Upper lobe of left lung (tissue), 6 donors: ENCODE measurements around the gene LSP1. TPM values are rescaled to one million over a fixed set of nuclear protein-coding genes. Genes with fewer than 3 reads are reported as not detected.

Experiments
- ATAC-seq, 2 donors: fragments of 200-7000 bp; cut with Tn5 transposase; one replicate each; pipeline ENCODE4 v1.9.1; 2022; ENCODE audit warnings: mild to moderate bottlenecking in 2 of 2, moderate library complexity in 2 of 2; ENCODE audit not compliant: low FRiP score in 2 of 2
- DNase-seq, 2 donors: peaks; one replicate each; pipeline ENCODE4 v3.0.0-alpha.2; 2019 to 2020
- H3K27ac ChIP-seq, 4 donors: fragments of 200-600 bp; sonication (generic); one replicate each; pipeline ENCODE4 v1.5.1; 2016 to 2019
- H3K27me3 ChIP-seq, 4 donors: fragments of 200-600 bp; sonication (generic); one replicate each; pipeline ENCODE4 v1.5.1; 2017 to 2019
- H3K36me3 ChIP-seq, 4 donors: fragments of 200-600 bp; sonication (generic); one replicate each; pipeline ENCODE4 v1.5.1; 2016 to 2019
- H3K4me1 ChIP-seq, 4 donors: fragments of 200-600 bp; sonication (generic); one replicate each; pipeline ENCODE4 v1.5.1; 2018 to 2019
- H3K4me3 ChIP-seq, 4 donors: fragments of 200-600 bp; sonication (generic); one replicate each; pipeline ENCODE4 v1.5.1; 2017 to 2019; ENCODE audit warnings: mild to moderate bottlenecking in 2 of 4, moderate library complexity in 1 of 4
- H3K9me3 ChIP-seq, 4 donors: fragments of 200-600 bp; sonication (generic); one replicate each; pipeline ENCODE4 v1.5.1; 2018 to 2019
- EP300 ChIP-seq, 4 donors: sonication (generic); formaldehyde crosslinking; IDR thresholded peaks; one replicate each; pipeline ENCODE4 v1.5.1; 2017; ENCODE audit warnings: antibody characterized with exemption in 4 of 4, control low read depth in 2 of 4
- POLR2A ChIP-seq, 4 donors: fragments of 450-650 bp; IDR thresholded peaks; one replicate each; pipeline ENCODE4 v1.5.1; 2016 to 2017; ENCODE audit warnings: antibody characterized with exemption in 4 of 4, mild to moderate bottlenecking in 2 of 4
- POLR2AphosphoS5 ChIP-seq, 2 donors: sonication (generic); formaldehyde crosslinking; IDR thresholded peaks; one replicate each; pipeline ENCODE4 v1.5.1; 2017; ENCODE audit warnings: antibody characterized with exemption in 2 of 2
- WGBS, 2 donors: methylation state at CpG; one replicate each; pipeline ENCODE4 v1.1.5; 2017 to 2018; 5-methylcytosine and 5-hydroxymethylcytosine counted together
- total RNA-seq, 6 donors: library from RNA; depleted of rRNA in 4 of 6; stranded (reverse); fragments of >200 nt in 4 of 6; gene quantifications; one replicate each; pipeline versions ENCODE4 v1.1.0 to v1.2.1, GENCODE V29; 2016 to 2021
- TF ChIP-seq, protein P1 (sequence below), 6 experiments: fragments of 450-650 bp in 4 of 6; fragments of 200-600 bp in 2 of 6; sonication (generic) in 2 of 6; IDR thresholded peaks; one replicate each; pipeline ENCODE4 v1.5.1; 2016 to 2019; ENCODE audit warnings: antibody characterized with exemption in 6 of 6
- donor health status: DM: no; HTN: no; CAD: no; lungs with moderate emphysema.
- donor health status: DM: no; HTN: yes; CAD: no; lungs with severe emphysema.

Gene LSP1
- total RNA-seq, 6 donors from 2014 or later = 29.3 to 162 (median 66.2) TPM

DNA sequence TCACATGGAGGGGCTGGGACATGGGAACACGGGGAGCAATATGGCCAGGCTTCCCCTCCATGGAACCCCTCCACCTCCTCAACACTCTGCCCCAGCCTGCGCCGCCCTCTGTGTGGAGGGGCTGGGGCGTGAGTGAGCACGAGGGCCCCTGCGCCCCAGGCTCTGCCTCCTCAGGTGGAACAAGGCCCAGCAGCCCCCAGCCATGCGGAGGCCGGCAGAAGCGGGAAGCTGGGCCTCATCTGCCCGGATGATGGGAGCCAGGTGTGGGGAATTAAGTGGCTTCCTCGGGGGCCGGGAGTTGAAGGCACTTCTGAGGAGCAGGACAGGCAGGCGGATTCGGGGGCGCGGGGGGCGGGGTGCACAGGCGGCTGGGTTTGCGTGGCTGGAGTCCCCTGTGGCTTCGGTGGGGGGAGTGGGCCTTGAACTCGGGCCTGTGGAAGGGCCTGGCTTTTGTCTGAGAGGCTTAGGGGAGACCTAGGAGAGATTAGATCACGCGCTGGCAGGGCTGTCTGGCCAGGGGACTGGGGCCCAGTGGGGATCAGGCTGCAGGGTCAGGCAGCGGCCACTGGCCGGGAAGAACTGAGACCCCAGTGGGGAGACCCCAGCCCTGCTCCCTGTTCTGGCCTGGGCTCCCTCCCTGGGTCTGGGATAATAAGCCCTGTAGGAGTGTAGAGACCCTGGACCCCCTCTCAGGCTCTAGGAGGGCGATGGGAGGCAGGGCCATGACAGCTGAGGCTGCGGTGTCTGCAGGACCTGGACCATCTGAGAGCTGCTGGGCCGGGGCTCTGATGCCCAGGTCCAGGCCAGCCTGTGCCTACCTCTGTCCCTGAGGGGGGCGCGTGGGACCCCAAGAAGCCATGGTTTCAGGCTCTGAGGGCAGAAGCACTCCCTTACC is 25.5 kb downstream of the LSP1 start:
- no peak for TF ChIP-seq POLR2A (IDR thresholded peaks at IDR 0.05)
- TF ChIP-seq POLR2AphosphoS5 (IDR thresholded peaks at IDR 0.05) = no peak
- TF ChIP-seq EP300 (IDR thresholded peaks at IDR 0.05) = no peak
- TF ChIP-seq, protein P1, sequence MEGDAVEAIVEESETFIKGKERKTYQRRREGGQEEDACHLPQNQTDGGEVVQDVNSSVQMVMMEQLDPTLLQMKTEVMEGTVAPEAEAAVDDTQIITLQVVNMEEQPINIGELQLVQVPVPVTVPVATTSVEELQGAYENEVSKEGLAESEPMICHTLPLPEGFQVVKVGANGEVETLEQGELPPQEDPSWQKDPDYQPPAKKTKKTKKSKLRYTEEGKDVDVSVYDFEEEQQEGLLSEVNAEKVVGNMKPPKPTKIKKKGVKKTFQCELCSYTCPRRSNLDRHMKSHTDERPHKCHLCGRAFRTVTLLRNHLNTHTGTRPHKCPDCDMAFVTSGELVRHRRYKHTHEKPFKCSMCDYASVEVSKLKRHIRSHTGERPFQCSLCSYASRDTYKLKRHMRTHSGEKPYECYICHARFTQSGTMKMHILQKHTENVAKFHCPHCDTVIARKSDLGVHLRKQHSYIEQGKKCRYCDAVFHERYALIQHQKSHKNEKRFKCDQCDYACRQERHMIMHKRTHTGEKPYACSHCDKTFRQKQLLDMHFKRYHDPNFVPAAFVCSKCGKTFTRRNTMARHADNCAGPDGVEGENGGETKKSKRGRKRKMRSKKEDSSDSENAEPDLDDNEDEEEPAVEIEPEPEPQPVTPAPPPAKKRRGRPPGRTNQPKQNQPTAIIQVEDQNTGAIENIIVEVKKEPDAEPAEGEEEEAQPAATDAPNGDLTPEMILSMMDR (IDR thresholded peaks at IDR 0.05) = no peak
- 90 to 96% methylated on average over 22 to 28 of the region's 30 CpGs for WGBS, 2 donors
- DNase-seq = peak; percentile 15 to 62

DNA sequence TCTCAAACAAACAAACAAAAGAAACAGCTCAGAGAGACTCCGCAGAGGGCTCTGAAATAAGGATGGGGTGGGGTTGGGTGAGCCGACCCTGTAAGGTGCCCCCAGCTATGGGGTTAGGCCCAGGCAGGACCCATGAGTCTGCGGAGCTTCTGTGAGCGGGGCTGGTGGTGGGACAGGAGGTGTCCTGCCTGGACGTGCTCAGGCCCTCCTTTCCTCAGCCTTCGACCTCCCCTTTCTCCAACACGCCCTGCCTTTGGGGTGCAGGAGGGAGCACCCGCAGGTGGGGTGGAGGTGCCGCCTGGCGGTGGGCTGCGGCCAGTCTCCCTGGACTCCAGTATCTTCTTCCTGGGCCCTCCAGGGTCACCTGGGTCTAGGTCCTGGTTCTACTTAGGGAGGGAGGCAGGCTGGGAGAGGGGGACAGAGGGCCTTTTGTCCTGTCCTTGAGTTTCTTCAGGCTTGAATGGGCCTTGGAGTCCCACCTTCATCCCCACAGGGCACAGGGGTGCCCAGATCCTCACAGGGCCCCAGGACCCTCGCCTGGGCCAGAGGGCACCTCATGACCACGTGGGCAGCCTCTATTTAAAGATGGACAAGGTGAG is 26.6 kb downstream of the LSP1 start:
- Histone ChIP-seq H3K9me3 (no peaks in the 10 kb centered on the region), H3K4me1 (peaks cover 0 to 32% (median 8%) of the 10 kb centered on the region in 4 donors), H3K4me3 (no peak overlapping the region), H3K27ac (no peak overlapping the region), H3K36me3 (no peaks in the 10 kb centered on the region), H3K27me3 (no peaks in the 10 kb centered on the region)
- TF ChIP-seq, protein P1 (IDR thresholded peaks at IDR 0.05) = no peak
- no peak for TF ChIP-seq POLR2A (IDR thresholded peaks at IDR 0.05)
- WGBS, 2 donors = 74 to 82% methylated on average over 7 to 11 of the region's 13 CpGs
- ATAC-seq (no peak), DNase-seq (peak in 1 of 2 donors; percentile 53)

More for the DNA sequence above, 25.5 kb downstream of the LSP1 start:
- H3K9me3 ChIP-seq = no peaks in the 10 kb centered on the region
- no peaks in the 10 kb centered on the region for H3K36me3 ChIP-seq
- H3K4me1 ChIP-seq = peaks cover 0 to 32% (median 8%) of the 10 kb centered on the region in 4 donors
- H3K27ac ChIP-seq = no peak overlapping the region
- H3K27me3 ChIP-seq = no peaks in the 10 kb centered on the region
- no peak for ATAC-seq
- no peak overlapping the region for H3K4me3 ChIP-seq

DNA sequence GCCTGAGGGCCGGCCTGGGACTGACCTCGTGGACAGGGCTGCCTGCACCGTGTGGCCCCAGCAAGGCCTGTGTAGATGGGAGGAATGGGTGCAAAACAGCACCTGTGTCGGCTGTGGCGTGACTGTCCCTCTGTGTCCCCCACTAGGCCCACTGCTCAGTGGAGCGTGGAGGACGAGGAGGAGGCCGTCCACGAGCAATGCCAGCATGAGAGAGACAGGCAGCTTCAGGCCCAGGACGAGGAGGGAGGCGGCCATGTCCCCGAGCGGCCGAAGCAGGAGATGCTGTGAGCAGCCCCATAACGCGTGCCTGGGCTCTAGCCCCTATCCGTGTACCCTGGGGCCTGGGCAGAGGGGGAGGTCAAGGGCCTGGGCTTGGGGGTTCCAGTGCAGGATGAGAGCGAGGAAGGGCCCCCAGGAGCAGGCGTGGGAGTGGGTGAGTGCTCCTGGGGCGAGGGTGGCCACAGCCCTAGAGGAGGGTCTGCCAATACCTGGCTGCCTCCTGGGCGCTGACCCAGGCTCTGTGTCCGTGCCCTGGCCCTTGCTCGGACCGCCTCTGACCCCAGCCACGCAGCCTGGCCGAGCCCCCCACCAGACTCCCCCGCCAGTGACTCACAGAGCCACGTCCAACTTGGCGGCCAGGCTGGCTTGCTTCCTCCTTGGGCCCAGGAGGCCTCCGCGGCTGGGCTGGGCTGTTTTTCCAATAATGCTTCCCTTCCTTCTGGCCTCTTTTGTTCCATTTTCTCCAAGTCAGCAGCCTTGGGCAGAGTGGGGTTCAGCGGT is 27.2 kb downstream of the LSP1 start:
- no peaks in the 10 kb centered on the region for H3K27me3 ChIP-seq
- peak in 1 of 2 donors; percentile 78 for ATAC-seq
- H3K9me3 ChIP-seq = no peaks in the 10 kb centered on the region
- WGBS, 2 donors = 85 to 87% methylated on average over 25 to 31 of the region's 32 CpGs
- DNase-seq = peak; percentile 25 to 78
- H3K4me1 ChIP-seq = peaks cover 0 to 32% (median 8%) of the 10 kb centered on the region in 4 donors
- H3K4me3 ChIP-seq = no peak overlapping the region
- peak overlapping the region in 2 of 4 donors; percentile 0 to 11 for H3K27ac ChIP-seq
- TF ChIP-seq, protein P1 (IDR thresholded peaks at IDR 0.05) = no peak
- no peak for TF ChIP-seq POLR2A (IDR thresholded peaks at IDR 0.05)
- no peak for TF ChIP-seq EP300 (IDR thresholded peaks at IDR 0.05)
- no peak for TF ChIP-seq POLR2AphosphoS5 (IDR thresholded peaks at IDR 0.05)
- no peaks in the 10 kb centered on the region for H3K36me3 ChIP-seq

- Histone ChIP-seq H3K27ac (peak overlapping the region in 1 of 4 donors; percentile 0), H3K4me1 (peaks cover 0 to 31% (median 8%) of the 10 kb centered on the region in 4 donors), H3K4me3 (no peak overlapping the region), H3K9me3 (no peaks in the 10 kb centered on the region), H3K36me3 (no peaks in the 10 kb centered on the region), H3K27me3 (no peaks in the 10 kb centered on the region)
- no peak for TF ChIP-seq POLR2AphosphoS5 (IDR thresholded peaks at IDR 0.05)
- no peak for TF ChIP-seq EP300 (IDR thresholded peaks at IDR 0.05)
- TF ChIP-seq, protein P1 (IDR thresholded peaks at IDR 0.05) = no peak
- TF ChIP-seq POLR2A (IDR thresholded peaks at IDR 0.05) = no peak
- WGBS, 2 donors = 73 to 96% methylated on average over 3 to 7 of the region's 9 CpGs
- DNase-seq (peak in 1 of 2 donors; percentile 41), ATAC-seq (peak in 1 of 2 donors; percentile 2)
These were observed 28.0 kb downstream of the LSP1 start for GRCh38 chr11:1880746-1881441.
